HAP-1 (cell line): Measurements from ENCODE around the gene EIF1AD.

Experiments used
- DNase-seq, 2 experiments: peaks; one replicate each; pipeline ENCODE4 v3.0.0-alpha.2; 2016 to 2020; ENCODE audit warnings: low spot score in 2 of 2
- H3K27me3 ChIP-seq: fragments of 250-450 bp; sonication (Bioruptor Pico); 2 replicates; pipeline ENCODE4 v1.5.1; 2020; ENCODE audit warnings: low read depth, mild to moderate bottlenecking, moderate library complexity
- H3K36me3 ChIP-seq: fragments of 250-450 bp; sonication (Bioruptor Pico); replicated peaks from 2 replicates; pipeline ENCODE4 v1.5.1; 2020; ENCODE audit warnings: mild to moderate bottlenecking
- H3K4me1 ChIP-seq: fragments of 250-450 bp; sonication (Bioruptor Pico); 2 replicates; pipeline ENCODE4 v1.5.1; 2020; ENCODE audit warnings: mild to moderate bottlenecking
- H3K4me3 ChIP-seq: fragments of 250-450 bp; sonication (Bioruptor Pico); 2 replicates; pipeline ENCODE4 v1.5.1; 2020; ENCODE audit warnings: mild to moderate bottlenecking, moderate library complexity
- H3K9me3 ChIP-seq: fragments of 250-450 bp; sonication (Bioruptor Pico); 2 replicates; pipeline ENCODE4 v1.5.1; 2020; ENCODE audit warnings: mild to moderate bottlenecking, moderate library complexity
- in situ Hi-C: fragments of 300-500 bp; cut with MboI; formaldehyde crosslinking; loops from 3 replicates; pipeline ENCODE4 v1.14.3; 2020; ENCODE audit warnings: low sequenced_read_pairs, inconsistent platforms, mixed read lengths

Gene EIF1AD

DNA sequence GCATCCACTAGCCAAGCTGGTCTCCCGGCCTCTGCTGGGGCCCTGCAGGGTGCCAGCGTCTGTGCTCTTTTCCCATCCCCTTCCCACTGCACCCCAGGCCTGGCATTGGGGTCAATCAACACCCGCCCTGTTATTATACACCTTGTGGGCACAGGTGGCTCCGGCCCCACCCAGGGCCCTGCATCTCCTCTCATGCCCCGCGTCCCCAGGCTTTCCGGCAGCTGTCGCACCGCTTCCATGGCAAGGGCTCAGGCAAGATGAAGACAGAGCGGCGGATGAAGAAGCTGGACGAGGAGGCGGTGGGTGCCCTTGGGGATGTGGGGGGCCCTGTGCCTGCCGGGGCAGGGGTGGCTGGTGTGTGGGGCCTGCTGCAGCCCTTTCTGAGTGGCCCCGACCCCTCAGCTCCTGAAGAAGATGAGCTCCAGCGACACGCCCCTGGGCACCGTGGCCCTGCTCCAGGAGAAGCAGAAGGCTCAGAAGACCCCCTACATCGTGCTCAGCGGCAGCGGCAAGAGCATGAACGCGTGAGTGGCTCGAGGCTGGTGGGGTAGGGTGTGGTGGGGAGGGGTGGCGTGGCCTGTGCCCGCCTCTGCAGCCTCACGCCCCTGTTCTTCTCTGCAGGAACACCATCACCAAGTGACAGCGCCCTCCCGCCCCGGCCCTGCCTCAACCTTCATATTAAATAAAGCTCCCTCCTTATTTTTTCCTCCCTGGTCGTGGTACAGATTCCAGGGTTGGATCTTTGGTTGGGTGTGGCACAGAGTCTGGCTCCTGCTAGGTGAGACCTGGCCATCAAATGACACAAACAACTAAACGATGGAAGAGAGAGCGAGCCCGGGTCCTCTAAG is 23.3 kb downstream of the EIF1AD start:
- H3K27me3 ChIP-seq = no peaks in the 10 kb centered on the region
- peaks cover 24% of the 10 kb centered on the region for H3K36me3 ChIP-seq
- in situ Hi-C loops = no loop called here
- no peak overlapping the region for H3K4me3 ChIP-seq
- no peaks in the 10 kb centered on the region for H3K9me3 ChIP-seq
- H3K4me1 ChIP-seq = no peaks in the 10 kb centered on the region
- DNase-seq = no peak

DNA sequence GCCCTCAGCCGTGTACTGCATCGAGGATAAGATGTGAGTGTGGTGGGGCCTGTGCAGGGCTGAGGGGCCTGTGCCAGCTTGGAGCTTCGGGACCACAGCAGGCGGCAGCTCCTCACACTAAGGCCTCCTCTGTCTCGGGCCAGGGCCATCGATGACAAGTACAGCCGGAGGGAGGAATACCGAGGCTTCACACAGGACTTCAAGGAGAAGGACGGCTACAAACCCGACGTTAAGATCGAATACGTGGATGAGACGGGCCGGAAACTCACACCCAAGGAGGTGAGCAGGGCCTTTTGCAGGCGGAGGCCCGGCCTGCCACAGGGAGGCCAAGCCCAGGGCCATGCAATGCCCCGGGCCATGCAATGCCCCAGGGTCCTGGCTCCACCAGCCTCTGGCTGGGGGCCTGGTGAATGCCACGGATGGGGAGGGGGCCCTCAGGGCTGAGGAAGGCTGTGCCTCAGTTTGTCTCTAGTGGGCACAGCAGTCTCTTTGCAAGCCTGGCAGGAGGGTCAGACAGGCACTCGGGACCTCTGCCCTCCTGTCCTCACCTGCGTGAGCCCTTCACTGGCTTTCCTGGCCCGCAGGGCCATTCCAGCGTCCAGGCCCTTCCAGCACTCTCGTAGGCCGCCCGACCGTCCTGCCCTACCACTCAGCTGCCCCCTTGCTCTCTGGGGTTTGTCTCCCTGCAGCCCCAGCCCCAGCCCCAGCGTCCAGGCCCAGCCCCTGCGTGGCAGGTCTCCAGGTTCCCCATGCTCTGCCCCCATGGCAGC is 24.2 kb downstream of the EIF1AD start:
- Histone ChIP-seq H3K4me1 (no peaks in the 10 kb centered on the region), H3K4me3 (no peak overlapping the region), H3K9me3 (no peaks in the 10 kb centered on the region), H3K36me3 (peaks cover 31% of the 10 kb centered on the region), H3K27me3 (no peaks in the 10 kb centered on the region)
- in situ Hi-C loops = no loop called here
- no peak for DNase-seq

DNA sequence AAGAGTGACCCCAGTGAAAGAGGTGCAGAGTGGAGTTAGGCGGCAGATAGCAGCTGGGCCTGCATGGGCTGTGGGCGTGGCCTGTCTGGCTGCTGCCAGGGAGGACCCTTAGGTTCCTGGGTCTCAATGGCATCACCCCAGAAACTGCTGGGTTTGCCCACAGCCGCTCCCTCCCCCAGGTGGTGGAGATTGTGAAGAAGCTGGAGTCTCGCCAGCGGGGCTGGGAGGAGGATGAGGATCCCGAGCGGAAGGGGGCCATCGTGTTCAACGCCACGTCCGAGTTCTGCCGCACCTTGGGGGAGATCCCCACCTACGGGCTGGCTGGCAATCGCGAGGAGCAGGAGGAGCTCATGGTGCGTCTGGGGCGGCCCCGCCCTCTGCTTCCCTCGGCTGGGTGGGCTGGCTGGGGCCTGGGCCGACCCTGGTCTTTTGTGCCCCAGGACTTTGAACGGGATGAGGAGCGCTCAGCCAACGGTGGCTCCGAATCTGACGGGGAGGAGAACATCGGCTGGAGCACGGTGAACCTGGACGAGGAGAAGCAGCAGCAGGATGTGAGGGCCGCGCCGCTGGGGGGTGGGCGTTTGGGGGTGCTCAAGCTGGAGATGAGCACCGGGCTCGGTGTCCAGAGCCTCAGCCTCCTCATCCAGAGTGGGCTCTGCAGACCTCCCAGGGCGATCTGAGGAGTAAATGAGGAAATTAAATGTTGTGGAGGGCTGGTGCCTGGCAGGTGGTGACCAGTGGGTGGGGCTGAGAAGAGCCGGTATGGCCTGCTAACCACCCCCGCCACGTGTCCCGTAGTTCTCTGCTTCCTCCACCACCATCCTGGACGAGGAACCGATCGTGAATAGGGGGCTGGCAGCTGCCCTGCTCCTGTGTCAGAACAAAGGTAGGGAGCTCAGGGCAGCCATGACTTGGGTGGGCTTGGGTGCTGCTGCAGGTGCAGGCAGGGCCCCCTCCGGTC is 25.5 kb downstream of the EIF1AD start:
- H3K36me3 ChIP-seq = peaks cover 31% of the 10 kb centered on the region
- in situ Hi-C loops = no loop called here
- no peak for DNase-seq
- no peaks in the 10 kb centered on the region for H3K9me3 ChIP-seq
- H3K4me3 ChIP-seq = no peak overlapping the region
- no peaks in the 10 kb centered on the region for H3K4me1 ChIP-seq
- no peaks in the 10 kb centered on the region for H3K27me3 ChIP-seq

DNA sequence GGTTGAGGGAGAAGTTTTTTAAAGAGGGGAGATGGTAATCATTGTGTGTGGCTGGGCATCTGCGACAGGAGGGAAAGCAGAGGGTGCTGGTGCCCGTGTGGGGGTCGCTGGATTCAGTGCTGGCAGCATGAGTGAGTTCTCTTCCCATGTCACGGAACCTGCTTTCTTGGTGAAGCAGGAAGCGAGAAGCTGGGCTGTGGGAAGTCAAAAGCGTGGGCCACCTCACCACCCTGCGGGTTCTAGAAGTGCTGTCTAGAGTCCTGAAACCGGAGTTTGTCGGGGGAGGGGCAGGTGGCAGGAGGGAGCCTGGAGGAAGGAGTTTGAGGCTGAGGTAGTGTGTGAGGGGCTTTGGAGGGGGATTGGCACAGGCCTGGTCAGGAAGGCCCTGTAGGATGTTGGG is 26.2 kb downstream of the EIF1AD start:
- H3K4me3 ChIP-seq = no peak overlapping the region
- no peak for DNase-seq
- in situ Hi-C loops = no loop called here
- H3K36me3 ChIP-seq = peaks cover 31% of the 10 kb centered on the region
- no peaks in the 10 kb centered on the region for H3K27me3 ChIP-seq
- no peaks in the 10 kb centered on the region for H3K4me1 ChIP-seq
- no peaks in the 10 kb centered on the region for H3K9me3 ChIP-seq

DNA sequence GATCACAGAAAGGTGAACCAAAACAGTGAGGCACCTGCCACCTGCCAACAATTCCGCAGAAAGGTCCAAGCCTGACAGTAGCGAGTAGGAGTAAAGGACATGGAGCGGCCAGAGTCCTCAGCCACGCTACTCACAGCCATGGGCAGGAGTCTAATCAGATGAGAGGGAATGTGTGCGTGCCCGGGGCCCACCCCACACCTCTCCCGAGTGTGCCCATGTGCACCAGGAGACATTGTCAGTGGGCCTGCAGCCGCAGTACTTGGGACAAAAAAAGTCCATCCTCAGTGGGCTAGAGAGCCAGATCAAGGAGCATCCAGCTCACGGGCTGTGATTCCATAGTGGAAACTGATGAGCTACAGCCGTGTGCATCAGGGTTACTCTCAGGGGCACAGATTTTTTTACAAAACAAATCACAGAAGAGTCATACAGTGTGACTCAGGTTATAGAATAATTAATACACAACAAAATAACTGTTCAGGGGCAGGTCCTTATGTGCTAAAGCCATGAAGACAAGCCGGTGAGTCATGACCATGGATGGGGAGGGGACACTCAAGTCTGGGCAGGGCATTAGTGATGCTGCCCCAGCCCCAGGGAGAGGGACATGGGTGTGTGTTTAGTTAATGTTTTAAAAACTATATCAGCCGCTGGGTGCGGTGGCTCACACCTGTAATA is 28.4 kb downstream of the EIF1AD start:
- Histone ChIP-seq H3K9me3 (no peaks in the 10 kb centered on the region), H3K4me3 (no peak overlapping the region), H3K36me3 (peaks cover 45% of the 10 kb centered on the region), H3K4me1 (no peaks in the 10 kb centered on the region), H3K27me3 (no peaks in the 10 kb centered on the region)
- DNase-seq = no peak
- in situ Hi-C loops = no loop called here

DNA sequence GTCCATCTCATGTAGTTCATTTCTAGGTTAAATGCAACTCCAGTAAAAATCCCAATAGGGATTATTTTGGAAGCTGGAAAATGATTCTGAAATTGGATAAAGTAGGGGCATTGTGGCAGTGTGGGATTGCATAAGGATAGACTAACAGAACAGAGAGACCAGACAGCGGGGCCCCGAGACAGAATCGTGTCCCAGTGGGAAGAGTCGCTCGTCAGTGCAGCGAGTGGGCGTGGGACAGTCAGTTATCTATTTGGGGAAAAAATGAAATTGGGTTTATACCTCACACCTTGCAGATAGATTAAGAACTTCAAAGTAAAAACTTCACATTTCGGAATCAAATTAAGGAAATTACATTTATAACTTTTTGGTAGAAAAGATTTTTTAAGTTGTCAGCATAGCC is 29.8 kb downstream of the EIF1AD start:
- Histone ChIP-seq H3K36me3 (peaks cover 43% of the 10 kb centered on the region), H3K9me3 (no peaks in the 10 kb centered on the region)
- in situ Hi-C loops = no loop called here

DNA sequence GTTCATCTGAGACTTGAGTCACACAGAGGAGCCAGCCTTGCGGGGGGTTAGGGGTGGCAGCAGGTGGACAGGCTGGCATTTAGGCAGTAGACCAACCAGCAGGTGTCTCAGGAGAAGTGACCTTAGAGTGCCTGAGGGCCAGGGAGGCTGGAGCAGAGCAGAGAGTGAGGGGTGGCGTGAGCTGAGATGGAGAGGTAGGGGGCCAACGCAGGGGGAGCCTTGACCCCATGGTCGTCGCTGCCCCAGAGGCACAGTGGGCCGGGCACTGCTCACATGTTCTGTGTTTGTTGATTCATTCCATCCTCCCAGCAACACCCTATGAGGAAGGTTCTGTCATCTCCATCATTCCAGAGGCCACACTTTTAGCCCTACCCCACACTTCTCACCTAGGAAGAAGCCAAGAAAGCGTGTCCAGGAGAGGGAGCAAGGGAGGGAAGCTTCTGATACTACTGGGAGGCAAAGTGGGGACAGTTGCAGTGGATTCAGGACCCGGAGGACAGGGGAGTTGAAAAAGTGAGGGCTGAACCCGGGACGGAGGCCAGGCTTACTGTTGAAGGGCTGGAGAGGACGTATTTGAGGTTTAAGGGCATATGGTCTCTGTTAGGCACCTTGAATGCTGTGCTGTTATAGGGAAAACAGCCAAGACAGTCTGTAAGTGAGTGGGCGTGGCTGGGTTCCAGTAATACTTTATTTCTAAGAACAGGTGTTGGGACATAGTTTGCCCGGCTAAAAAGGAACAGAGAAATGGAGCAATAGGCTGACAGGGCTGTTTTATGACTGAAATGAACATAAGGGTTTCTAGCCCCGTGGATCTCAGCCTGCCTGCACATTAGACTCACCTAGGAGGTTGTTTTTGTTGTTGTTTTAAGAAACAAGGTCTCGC is 33.1 kb downstream of the EIF1AD start:
- no peaks in the 10 kb centered on the region for H3K4me1 ChIP-seq
- H3K9me3 ChIP-seq = no peaks in the 10 kb centered on the region
- H3K27me3 ChIP-seq = no peaks in the 10 kb centered on the region
- in situ Hi-C loops = no loop called here
- no peak overlapping the region for H3K4me3 ChIP-seq
- no peak for DNase-seq
- H3K36me3 ChIP-seq = peaks cover 67% of the 10 kb centered on the region

More for the DNA sequence above, 29.8 kb downstream of the EIF1AD start:
- Histone ChIP-seq H3K27me3 (no peaks in the 10 kb centered on the region), H3K4me1 (no peaks in the 10 kb centered on the region), H3K4me3 (no peak overlapping the region)
- DNase-seq = no peak

DNA sequence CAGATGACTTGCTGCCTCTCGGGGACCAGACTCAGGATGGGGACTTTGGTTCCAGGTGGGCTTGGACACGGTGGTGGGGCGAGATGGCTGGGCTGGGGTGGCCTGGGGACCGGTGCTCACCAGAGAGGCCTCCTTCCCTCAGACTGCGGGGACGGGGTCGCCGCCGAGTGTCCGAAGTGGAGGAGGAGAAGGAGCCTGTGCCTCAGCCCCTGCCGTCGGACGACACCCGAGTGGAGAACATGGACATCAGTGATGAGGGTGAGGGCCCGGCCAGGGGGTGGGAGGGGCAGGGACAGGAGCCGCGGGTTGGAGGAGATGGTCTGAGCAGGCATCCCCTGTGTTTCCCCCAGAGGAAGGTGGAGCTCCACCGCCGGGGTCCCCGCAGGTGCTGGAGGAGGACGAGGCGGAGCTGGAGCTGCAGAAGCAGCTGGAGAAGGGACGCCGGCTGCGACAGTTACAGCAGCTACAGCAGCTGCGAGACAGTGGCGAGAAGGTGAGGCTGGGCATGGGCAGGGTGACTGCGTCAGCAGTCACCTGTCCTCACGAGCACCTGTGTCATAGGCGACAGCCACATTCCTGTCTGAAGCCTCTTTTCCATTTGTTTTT is 34.5 kb downstream of the EIF1AD start:
- DNase-seq = no peak
- no peaks in the 10 kb centered on the region for H3K9me3 ChIP-seq
- peaks cover 7% of the 10 kb centered on the region for H3K4me1 ChIP-seq
- in situ Hi-C loops = no loop called here
- peaks cover 61% of the 10 kb centered on the region for H3K36me3 ChIP-seq
- H3K27me3 ChIP-seq = no peaks in the 10 kb centered on the region
- H3K4me3 ChIP-seq = no peak overlapping the region

DNA sequence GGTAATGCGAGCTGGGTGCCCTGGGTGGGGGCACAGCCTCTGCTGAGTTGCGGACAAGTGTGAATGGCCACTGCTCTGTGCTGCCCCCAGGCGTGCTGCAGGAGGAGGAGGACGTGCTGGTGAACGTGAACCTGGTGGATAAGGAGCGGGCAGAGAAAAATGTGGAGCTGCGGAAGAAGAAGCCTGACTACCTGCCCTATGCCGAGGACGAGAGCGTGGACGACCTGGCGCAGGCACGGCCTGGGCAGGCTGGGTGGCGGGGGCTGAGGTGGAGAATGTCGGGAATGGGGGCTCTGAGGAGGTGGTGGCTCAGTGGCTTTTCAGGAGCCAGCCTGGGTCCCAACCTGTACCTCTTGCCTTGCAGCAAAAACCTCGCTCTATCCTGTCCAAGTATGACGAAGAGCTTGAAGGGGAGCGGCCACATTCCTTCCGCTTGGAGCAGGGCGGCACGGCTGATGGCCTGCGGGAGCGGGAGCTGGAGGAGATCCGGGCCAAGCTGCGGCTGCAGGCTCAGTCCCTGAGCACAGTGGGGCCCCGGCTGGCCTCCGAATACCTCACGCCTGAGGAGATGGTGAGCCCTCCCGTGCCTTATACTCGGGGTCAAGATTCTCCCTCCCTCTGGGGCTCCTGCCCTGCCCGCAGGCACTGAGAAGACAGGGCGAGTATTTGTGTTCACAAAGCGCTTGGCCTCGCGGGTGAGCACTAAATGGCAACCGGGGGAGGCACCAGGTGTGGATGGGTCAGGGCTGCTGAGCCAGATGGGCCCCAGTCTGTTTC is 35.8 kb downstream of the EIF1AD start:
- Histone ChIP-seq H3K4me3 (no peak overlapping the region), H3K36me3 (peaks cover 64% of the 10 kb centered on the region)
- in situ Hi-C loops = no loop called here

DNA sequence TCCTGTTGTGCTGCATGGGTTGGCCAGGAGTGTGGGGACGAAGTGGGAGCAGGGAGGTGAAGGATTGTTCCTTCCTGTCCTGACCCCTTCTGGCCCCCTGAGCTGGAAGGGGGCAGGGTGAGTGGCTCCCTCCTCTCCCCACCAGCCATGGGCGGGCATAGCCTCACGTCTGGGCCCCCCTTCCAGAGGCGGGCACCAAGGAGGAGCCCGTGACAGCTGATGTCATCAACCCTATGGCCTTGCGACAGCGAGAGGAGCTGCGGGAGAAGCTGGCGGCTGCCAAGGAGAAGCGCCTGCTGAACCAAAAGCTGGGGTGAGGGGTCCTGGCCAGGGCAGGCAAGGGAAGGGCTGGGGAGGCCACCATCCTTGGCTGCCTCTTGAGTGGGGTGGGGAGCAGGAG is 37.1 kb downstream of the EIF1AD start:
- Histone ChIP-seq H3K9me3 (no peaks in the 10 kb centered on the region), H3K4me1 (peaks cover 13% of the 10 kb centered on the region), H3K27me3 (no peaks in the 10 kb centered on the region), H3K36me3 (peaks cover 61% of the 10 kb centered on the region), H3K4me3 (no peak overlapping the region)
- in situ Hi-C loops = no loop called here
- no peak for DNase-seq

More for the DNA sequence above, 35.8 kb downstream of the EIF1AD start:
- no peak for DNase-seq
- peaks cover 11% of the 10 kb centered on the region for H3K4me1 ChIP-seq
- H3K27me3 ChIP-seq = no peaks in the 10 kb centered on the region
- no peaks in the 10 kb centered on the region for H3K9me3 ChIP-seq

DNA sequence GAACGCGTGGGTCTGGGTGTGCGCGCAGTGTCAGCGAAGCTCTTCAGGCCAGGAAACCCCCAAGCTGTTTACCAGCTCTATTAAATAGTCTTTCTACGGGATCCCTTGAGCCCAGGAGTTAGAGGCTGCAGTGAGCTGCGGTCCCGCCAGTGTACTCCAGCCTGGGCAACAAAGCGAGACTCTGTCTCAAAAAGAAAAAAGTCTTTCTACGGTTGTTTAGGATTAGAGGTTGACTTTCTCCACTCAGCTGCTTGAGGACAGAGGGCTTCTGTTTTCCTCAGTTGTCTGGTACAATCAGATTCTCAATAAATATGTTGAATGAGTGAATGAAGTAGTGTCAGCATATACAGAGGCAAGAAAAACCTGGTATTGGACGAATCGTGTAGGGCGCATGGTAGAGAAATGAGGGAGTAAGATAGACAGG is 39.8 kb downstream of the EIF1AD start:
- Histone ChIP-seq H3K27me3 (no peaks in the 10 kb centered on the region), H3K4me1 (peaks cover 13% of the 10 kb centered on the region), H3K4me3 (peak overlapping the region; percentile 92), H3K9me3 (no peaks in the 10 kb centered on the region), H3K36me3 (peaks cover 38% of the 10 kb centered on the region)
- in situ Hi-C loops = no loop called here
- no peak for DNase-seq
